Measurements from ENCODE around the gene BMI1.
A peak's percentile ranks its signal among the peaks of the same experiment; 100 is the strongest.

The BMI1 gene

GRCh38 chr10:22319980-22320558 is 830 bp upstream of the BMI1 start:
- DNase-seq, result peak; percentile 34 to 45

DNA sequence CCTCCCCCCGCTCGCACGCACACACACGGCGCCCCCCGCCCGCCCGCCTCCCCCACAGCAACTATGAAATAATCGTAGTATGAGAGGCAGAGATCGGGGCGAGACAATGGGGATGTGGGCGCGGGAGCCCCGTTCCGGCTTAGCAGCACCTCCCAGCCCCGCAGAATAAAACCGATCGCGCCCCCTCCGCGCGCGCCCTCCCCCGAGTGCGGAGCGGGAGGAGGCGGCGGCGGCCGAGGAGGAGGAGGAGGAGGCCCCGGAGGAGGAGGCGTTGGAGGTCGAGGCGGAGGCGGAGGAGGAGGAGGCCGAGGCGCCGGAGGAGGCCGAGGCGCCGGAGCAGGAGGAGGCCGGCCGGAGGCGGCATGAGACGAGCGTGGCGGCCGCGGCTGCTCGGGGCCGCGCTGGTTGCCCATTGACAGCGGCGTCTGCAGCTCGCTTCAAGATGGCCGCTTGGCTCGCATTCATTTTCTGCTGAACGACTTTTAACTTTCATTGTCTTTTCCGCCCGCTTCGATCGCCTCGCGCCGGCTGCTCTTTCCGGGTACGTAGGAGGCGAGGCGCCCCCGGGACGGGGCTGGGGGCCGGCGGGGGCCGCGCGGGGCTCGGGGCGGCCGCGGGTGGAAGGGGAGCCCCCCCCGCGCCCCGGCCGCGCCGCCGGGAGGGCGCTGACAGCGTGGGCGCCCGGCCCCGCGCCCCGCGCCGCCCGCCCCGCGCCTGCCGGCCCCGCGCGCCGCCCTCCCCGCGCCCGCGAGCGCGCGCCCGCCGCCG is 441 bp downstream of the BMI1 start:
- peak; percentile 51 to 59 for DNase-seq

DNA sequence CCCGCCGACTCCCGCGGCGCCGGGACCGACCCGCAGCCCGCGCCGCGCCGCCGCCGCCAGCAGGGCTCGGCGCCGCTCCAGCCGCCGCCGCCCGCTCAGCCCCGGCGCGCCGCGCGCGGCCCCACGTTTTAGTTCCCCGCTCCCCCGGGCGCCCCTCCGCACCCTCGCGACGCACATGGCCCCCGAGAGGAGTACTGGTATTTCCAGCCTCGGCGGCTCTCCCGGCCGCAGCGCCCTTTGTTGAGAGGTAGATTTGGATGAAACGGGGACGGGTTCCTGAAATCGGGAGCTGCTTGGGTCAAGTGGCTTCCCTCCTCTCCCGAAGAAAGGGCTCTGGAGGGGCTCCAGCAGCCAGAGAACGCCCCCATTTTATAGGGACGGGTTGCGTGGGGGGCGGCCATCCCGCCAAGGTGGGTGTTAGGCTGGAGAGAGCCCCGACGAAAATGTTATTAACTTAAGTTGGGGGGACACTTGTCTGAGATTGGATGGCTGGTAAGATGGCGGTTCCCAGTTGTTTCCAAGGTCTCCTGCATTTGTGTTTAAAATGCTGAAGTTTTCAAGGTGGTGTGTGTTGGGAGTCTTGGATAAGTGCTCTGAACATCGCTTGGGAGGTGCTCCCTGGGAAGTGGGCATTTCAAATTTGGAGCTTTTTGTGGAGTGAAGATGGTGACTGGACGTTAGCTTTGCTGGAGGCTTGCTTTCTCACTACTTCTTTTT is 1.2 kb downstream of the BMI1 start:
- DNase-seq, result no peak

- no peak for DNase-seq
Measured at GRCh38 chr10:22322641-22323160, 1.8 kb downstream of the BMI1 start.

DNA sequence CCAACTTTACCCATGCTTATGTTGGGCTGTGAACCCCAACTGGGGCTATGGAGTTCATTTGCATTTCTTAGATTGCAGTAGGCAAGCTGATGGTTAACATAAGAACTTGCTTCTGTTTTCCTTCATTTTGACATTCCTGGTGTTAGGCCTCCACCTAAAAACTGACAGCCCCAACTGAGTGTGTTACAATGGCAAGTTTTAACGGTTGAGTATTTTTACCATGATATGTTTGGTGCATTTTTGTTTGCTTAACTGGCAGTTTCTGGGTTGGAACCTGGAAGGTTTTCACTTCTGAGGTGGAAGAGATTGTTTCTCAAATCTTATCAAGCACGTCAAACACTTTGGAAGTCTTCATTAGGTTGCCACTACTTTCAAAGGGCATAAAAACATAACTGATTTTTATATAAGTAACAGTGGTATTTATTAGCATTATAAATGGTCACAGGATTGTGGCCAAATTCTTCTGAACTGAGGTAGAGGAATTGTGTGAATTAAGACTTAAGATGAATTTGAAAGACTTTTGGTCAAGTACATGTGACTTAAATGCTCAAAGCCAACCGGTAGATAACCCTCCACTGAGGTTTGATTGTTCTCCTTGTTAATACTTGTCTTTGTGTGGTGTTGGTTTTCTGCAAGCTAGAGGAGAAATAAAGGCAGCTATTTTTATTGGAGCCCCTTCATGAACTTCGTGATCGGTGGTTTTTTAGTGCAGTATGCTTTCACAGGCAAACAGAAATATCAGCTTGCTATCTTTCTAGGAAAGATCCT is 2.8 kb downstream of the BMI1 start:
- DNase-seq, result no peak

- no peak for DNase-seq
Measured at GRCh38 chr10:22324413-22324812, 3.5 kb downstream of the BMI1 start.

DNA sequence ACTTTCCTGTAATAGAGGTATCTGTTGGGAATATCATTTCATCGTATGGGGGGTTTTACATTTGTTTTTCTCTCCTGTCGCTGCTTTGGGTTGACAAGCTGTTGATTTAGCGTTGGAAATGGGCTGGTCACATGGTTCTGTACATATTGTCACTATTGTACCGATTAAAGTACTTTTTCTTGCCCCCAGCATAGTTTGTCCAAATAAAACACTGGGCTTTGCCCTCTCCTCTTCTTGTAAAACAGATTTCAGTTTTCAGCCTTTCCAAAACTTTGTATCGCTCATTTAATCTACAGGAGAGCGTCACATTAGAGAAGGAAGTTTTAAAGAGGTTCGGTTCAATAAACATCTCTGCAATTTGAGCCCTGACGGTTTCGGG is 4.0 kb downstream of the BMI1 start:
- DNase-seq, result no peak

GRCh38 chr10:22325272-22326144 is 4.6 kb downstream of the BMI1 start:
- peak; percentile 37 to 53 for DNase-seq

GRCh38 chr10:22326145-22326702 is 5.3 kb downstream of the BMI1 start:
- no peak for DNase-seq

DNA sequence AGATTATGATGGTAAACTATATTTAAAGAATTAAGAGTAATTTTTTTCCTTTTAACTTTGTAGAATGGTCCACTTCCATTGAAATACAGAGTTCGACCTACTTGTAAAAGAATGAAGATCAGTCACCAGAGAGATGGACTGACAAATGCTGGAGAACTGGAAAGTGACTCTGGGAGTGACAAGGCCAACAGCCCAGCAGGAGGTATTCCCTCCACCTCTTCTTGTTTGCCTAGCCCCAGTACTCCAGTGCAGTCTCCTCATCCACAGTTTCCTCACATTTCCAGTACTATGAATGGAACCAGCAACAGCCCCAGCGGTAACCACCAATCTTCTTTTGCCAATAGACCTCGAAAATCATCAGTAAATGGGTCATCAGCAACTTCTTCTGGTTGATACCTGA is 8.3 kb downstream of the BMI1 start:
- no peak for DNase-seq

DNA sequence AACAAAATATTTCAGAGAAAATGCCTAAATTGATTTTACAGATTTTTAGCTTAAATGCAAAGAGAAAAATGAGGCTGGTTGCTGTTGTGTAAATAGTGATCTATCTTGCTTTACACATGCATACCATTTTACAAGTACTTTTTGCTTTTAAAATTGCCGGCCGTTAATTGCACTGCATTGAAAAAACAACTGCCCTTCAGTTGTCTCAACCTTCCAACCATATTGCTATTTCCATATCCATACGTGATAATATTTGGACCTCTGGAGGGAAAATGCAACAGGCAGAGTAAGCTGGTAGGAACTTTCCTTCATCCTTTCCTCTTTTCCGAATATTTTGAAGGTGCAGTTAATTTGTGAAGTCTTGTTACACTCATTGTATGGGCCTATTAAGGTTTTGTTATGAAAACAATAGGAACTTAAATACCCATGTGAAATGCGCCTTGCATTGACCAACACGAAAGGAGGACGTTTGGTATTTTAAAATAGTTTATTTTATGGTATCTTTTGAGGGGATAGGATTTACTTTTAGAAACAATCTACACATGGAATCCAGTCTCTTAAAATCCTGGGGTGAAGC is 11.3 kb downstream of the BMI1 start:
- DNase-seq, result no peak

DNA sequence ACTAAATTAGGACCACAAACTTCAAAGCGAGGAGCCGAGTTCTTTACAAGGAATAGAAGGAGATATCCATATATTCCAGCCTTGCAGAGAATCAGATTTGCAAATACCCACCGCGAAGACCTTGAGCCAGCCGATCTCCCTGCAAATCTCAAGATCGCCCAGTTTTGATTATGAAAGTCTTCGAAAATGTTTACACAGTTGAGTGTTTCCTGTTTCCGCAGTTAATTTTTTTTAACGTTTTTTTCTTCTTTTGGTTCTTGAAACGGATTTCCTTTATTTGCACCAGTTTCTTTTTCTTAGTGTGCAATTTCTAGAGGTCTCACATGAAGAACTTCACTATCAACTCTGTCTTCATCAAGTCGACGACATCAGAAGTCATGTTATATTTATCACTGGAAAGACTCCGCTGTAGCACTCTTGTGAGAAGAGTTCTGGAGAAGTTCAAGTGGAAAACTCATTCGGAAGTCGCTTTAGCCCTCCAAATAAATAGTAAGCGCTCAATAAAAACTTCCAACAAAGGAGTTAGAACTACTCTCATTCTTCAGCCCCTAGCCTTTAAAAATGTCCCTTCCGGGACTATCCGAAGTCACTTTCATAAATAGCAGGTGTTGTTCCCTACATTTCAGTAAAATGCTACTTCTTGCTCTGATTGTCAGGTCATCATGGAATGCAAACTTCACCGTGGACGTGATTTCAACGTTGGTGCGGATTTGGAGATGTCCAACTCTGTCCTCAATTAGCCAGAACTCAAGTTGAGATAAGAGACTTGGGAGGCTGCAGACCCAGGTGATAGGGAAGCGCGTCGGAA is 12.5 kb downstream of the BMI1 start:
- DNase-seq, result peak in 1 of 2 donors; percentile 50

- no peak for DNase-seq
Measured at GRCh38 chr10:22333975-22334282, 13.0 kb downstream of the BMI1 start.

- DNase-seq, result no peak
Measured at GRCh38 chr10:22334414-22335172, 13.7 kb downstream of the BMI1 start.

DNA sequence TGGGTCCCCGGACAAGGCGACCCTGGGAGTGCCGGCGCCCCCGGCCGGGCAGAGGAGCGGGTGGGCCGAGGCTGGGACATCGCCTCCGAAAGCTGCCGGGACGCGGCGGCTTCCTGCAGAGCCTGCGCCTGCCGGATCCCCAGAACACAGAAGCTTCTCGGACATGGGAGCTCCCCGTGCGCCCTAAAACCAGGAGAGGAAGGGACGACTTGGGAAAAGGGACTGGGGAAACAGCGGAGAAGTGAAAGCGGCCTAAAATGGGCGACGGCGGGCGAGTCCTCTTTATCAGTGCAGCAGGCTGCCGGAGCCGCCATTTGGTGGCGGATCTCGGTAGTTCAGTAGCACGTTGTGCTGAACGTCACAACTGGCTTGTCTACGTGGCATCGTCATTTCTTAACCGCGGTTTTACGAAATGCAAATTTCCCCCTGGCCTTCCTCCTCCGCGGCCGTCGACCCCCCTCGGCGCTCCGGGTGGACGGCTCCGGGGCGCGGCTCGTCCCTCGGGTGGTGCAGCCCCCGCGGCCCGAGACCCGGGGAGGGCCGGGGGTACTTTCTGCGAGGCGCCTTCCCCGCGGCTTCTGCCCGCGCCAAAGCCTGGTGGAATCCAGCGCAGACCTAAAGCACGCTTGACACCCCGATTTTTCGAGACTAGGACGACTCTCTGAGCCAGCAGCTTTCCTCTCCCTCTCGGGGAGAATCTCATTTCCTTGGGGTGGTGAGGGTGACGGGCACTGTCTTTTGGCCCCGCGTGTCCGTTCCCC is 14.5 kb downstream of the BMI1 start:
- peak; percentile 68 to 73 for DNase-seq

DNA sequence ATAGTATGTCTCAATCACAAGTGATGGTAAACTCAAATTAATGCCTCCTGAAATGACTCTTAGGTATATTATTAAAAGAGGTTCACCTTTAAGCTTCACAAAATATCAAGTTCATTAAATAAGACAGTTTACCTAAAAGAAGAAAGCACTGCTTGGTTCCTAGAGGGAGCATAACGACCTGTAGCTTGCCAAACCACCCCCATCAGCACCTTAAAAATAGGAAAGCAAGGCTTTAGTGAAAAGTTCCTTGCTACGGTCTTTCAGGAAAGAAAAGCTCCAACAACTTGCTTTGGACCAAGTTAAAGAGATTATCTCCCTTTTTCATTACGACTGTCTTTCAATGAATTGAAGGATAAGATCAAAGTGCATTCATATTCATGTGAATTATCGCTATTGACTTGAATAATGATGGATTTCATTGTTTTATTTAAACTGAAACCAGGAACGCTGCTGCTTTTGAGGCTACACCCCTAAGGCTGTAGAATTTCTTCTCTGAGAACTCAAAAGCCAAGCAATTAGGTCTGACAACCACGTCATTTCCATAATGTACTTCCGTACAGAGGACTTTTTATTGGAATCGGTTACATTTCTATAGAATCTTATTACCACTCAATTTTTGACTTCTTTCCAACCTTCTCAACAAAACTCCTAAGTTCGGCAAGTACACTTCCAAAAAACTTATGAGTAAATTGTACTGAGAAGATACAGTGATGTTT is 17.4 kb downstream of the BMI1 start:
- DNase-seq, result no peak

GRCh38 chr10:22338931-22339330 is 18.0 kb downstream of the BMI1 start:
- no peak for DNase-seq

GRCh38 chr10:22339761-22340328 is 18.9 kb downstream of the BMI1 start:
- DNase-seq, result no peak
